Measurements from ENCODE around the gene IRF2. TPM values are rescaled to one million over a fixed set of nuclear protein-coding genes. Genes with fewer than 3 reads are reported as not detected.

Gene IRF2
- total RNA-seq, 2 donors from 2014 or later: 17.3 to 24.6 TPM

GRCh38 chr4:184417802-184418511 is 56.4 kb downstream of the IRF2 start:
- H3K4me1 ChIP-seq (ENCODE audit: control insufficient read depth, insufficient read depth, low read length): no peaks in the 10 kb centered on the region
- peaks cover 40% of the 10 kb centered on the region for H3K36me3 ChIP-seq (ENCODE audit: control insufficient read depth, insufficient read depth, low read length)
- no peak overlapping the region for H3K27ac ChIP-seq (ENCODE audit: low read depth, low read length)
- H3K27me3 ChIP-seq (ENCODE audit: control insufficient read depth, insufficient read depth, low read length, poor library complexity, severe bottlenecking): no peaks in the 10 kb centered on the region
- WGBS, 2 experiments (ENCODE audit: insufficient coverage in 1 of 2, insufficient read length in 1 of 2): 93 to 99% methylated on average over 6 to 8 of the region's 8 CpGs
- H3K4me1 Mint-ChIP-seq: peaks cover 6% of the 10 kb centered on the region
- H3K27me3 Mint-ChIP-seq (ENCODE audit: insufficient read depth): no peaks in the 10 kb centered on the region
- no peak overlapping the region for H3K4me3 Mint-ChIP-seq
- peaks cover 49% of the 10 kb centered on the region for H3K36me3 Mint-ChIP-seq (ENCODE audit: low read depth)
- DNase-seq: no peak
- peaks cover 10% of the 10 kb centered on the region for H3K9me3 Mint-ChIP-seq
- no peak overlapping the region for H3K27ac Mint-ChIP-seq
- no peak for TF ChIP-seq CTCF (conservative IDR thresholded peaks at IDR 0.05)
- no peak overlapping the region for H3K4me3 ChIP-seq (ENCODE audit: low read length)
- H3K9me3 ChIP-seq (ENCODE audit: control insufficient read depth, low read length): peaks cover 11% of the 10 kb centered on the region
- H3K9ac ChIP-seq (ENCODE audit: extremely low read depth, low read length, poor library complexity, severe bottlenecking): no peak overlapping the region

- Histone ChIP-seq H3K4me3 (ENCODE audit: low read length) (no peak overlapping the region), H3K4me1 (ENCODE audit: control insufficient read depth, insufficient read depth, low read length) (no peaks in the 10 kb centered on the region), H3K36me3 (ENCODE audit: control insufficient read depth, insufficient read depth, low read length) (peaks cover 32% of the 10 kb centered on the region), H3K27me3 (ENCODE audit: control insufficient read depth, insufficient read depth, low read length, poor library complexity, severe bottlenecking) (no peaks in the 10 kb centered on the region), H3K27ac (ENCODE audit: low read depth, low read length) (no peak overlapping the region), H3K9me3 (ENCODE audit: control insufficient read depth, low read length) (peaks cover 3% of the 10 kb centered on the region), H3K9ac (ENCODE audit: extremely low read depth, low read length, poor library complexity, severe bottlenecking) (no peak overlapping the region)
- peaks cover 4% of the 10 kb centered on the region for H3K9me3 Mint-ChIP-seq
- H3K4me3 Mint-ChIP-seq: no peak overlapping the region
- H3K27me3 Mint-ChIP-seq (ENCODE audit: insufficient read depth): no peaks in the 10 kb centered on the region
- no peak overlapping the region for H3K27ac Mint-ChIP-seq
- H3K4me1 Mint-ChIP-seq: peaks cover 6% of the 10 kb centered on the region
- no peak for TF ChIP-seq CTCF (conservative IDR thresholded peaks at IDR 0.05)
- peaks cover 40% of the 10 kb centered on the region for H3K36me3 Mint-ChIP-seq (ENCODE audit: low read depth)
- no peak for DNase-seq
- 89% methylated on average over 8 to 12 of the region's 12 CpGs for WGBS, 2 experiments (ENCODE audit: insufficient coverage in 1 of 2, insufficient read length in 1 of 2)
Observed at GRCh38 chr4:184416913-184417734, 57.2 kb downstream of the IRF2 start.

- H3K27ac ChIP-seq (ENCODE audit: low read depth, low read length): no peak overlapping the region
- H3K36me3 Mint-ChIP-seq (ENCODE audit: low read depth): peaks cover 43% of the 10 kb centered on the region
- TF ChIP-seq CTCF (conservative IDR thresholded peaks at IDR 0.05): no peak
- no peak overlapping the region for H3K4me3 Mint-ChIP-seq
- no peaks in the 10 kb centered on the region for H3K4me1 Mint-ChIP-seq
- H3K9ac ChIP-seq (ENCODE audit: extremely low read depth, low read length, poor library complexity, severe bottlenecking): no peak overlapping the region
- H3K36me3 ChIP-seq (ENCODE audit: control insufficient read depth, insufficient read depth, low read length): peaks cover 34% of the 10 kb centered on the region
- no peaks in the 10 kb centered on the region for H3K9me3 ChIP-seq (ENCODE audit: control insufficient read depth, low read length)
- no peak for DNase-seq
- WGBS, 2 experiments (ENCODE audit: insufficient coverage in 1 of 2, insufficient read length in 1 of 2): 94 to 95% methylated on average over 6 of the region's 6 CpGs
- H3K27me3 Mint-ChIP-seq (ENCODE audit: insufficient read depth): no peaks in the 10 kb centered on the region
- no peak overlapping the region for H3K4me3 ChIP-seq (ENCODE audit: low read length)
- H3K9me3 Mint-ChIP-seq: no peaks in the 10 kb centered on the region
- H3K27ac Mint-ChIP-seq: no peak overlapping the region
- H3K4me1 ChIP-seq (ENCODE audit: control insufficient read depth, insufficient read depth, low read length): no peaks in the 10 kb centered on the region
- no peaks in the 10 kb centered on the region for H3K27me3 ChIP-seq (ENCODE audit: control insufficient read depth, insufficient read depth, low read length, poor library complexity, severe bottlenecking)
Observed at GRCh38 chr4:184415071-184415470, 59.3 kb downstream of the IRF2 start.

Data from endodermal cell (in vitro differentiated cells).